GM12878 (cell line): ENCODE results near the gene PHF10. TPM values are rescaled to one million over a fixed set of nuclear protein-coding genes. Genes with fewer than 3 reads are reported as not detected.

Source experiments
- BACH1 ChIP-seq: fragments of 450-650 bp; IDR thresholded peaks from 2 replicates; pipeline ENCODE4 v1.6.1; 2017; ENCODE audit warnings: mild to moderate bottlenecking, borderline replicate concordance
- BMI1 ChIP-seq: fragments of 450-650 bp; IDR thresholded peaks from 2 replicates; pipeline ENCODE4 v1.6.1; 2016; ENCODE audit warnings: mild to moderate bottlenecking, moderate library complexity, borderline replicate concordance
- BRCA1 ChIP-seq: IDR thresholded peaks from 2 replicates; pipeline ENCODE4 v1.6.1; 2011; ENCODE audit warnings: low read depth, low read length, improper control_type of control experiment
- DPF2 ChIP-seq: fragments of 450-650 bp; IDR thresholded peaks from 2 replicates; pipeline ENCODE4 v1.6.1; 2017; ENCODE audit warnings: mild to moderate bottlenecking
- EZH2 ChIP-seq: IDR thresholded peaks from 2 replicates; pipeline ENCODE4 v1.6.1; 2012; ENCODE audit warnings: low read depth, mild to moderate bottlenecking, control low read depth, inconsistent platforms, low read length, borderline replicate concordance; ENCODE audit not compliant: control insufficient read depth
- HDAC6 ChIP-seq: fragments of 200-600 bp; sonication (generic); IDR thresholded peaks from one replicate; pipeline ENCODE4 v1.8.0; 2017; ENCODE audit warnings: antibody characterized with exemption; ENCODE audit not compliant: unreplicated experiment
- KAT2A ChIP-seq: conservative IDR thresholded peaks from 2 replicates; pipeline ENCODE4 v1.6.1; 2011; ENCODE audit warnings: low read depth, low read length; ENCODE audit not compliant: control insufficient read depth
- MXI1 ChIP-seq: fragments of 150-350 bp; IDR thresholded peaks from 2 replicates; pipeline ENCODE4 v1.6.1; 2011; ENCODE audit warnings: low read depth, mild to moderate bottlenecking, inconsistent platforms, low read length, improper control_type of control experiment
- MYC ChIP-seq: IDR thresholded peaks from 2 replicates; pipeline ENCODE4 v1.6.1; 2011; ENCODE audit warnings: mild to moderate bottlenecking, low read length, moderate library complexity, inconsistent platforms; ENCODE audit not compliant: insufficient read depth, insufficient replicate concordance, insufficient read length, severe bottlenecking
- NFXL1 ChIP-seq: fragments of 450-650 bp; IDR thresholded peaks from 2 replicates; pipeline ENCODE4 v1.6.1; 2017; ENCODE audit warnings: antibody characterized with exemption, mild to moderate bottlenecking, borderline replicate concordance
- NFYA ChIP-seq: IDR thresholded peaks from 2 replicates; pipeline ENCODE4 v1.6.1; 2011; ENCODE audit warnings: low read depth, mild to moderate bottlenecking, low read length, improper control_type of control experiment, borderline replicate concordance
- NFYB ChIP-seq: IDR thresholded peaks from 2 replicates; pipeline ENCODE4 v1.6.1; 2011; ENCODE audit warnings: low read depth, mild to moderate bottlenecking, low read length, improper control_type of control experiment, moderate library complexity; ENCODE audit not compliant: insufficient read depth
- POLR2A ChIP-seq: IDR thresholded peaks from 2 replicates; pipeline ENCODE4 v1.6.1; 2011; ENCODE audit warnings: low read depth, mild to moderate bottlenecking, low read length
- POLR2AphosphoS2 ChIP-seq: IDR thresholded peaks from 2 replicates; pipeline ENCODE4 v1.6.1; 2011; ENCODE audit warnings: low read depth, mild to moderate bottlenecking, low read length, improper control_type of control experiment, moderate library complexity
- RFX5 ChIP-seq: IDR thresholded peaks from 2 replicates; pipeline ENCODE4 v1.6.1; 2011; ENCODE audit warnings: low read depth, low read length, improper control_type of control experiment
- RUNX3 ChIP-seq: IDR thresholded peaks from 2 replicates; pipeline ENCODE4 v1.6.1; 2012; ENCODE audit warnings: low read length, inconsistent platforms
- SIX5 ChIP-seq: IDR thresholded peaks from 2 replicates; pipeline ENCODE4 v1.6.1; 2011; ENCODE audit warnings: mild to moderate bottlenecking, low read depth, low read length, moderate library complexity; ENCODE audit not compliant: severe bottlenecking
- SMARCA5 ChIP-seq: fragments of 450-650 bp; IDR thresholded peaks from 2 replicates; pipeline ENCODE4 v1.6.1; 2017; ENCODE audit warnings: mild to moderate bottlenecking
- SMC3 ChIP-seq: IDR thresholded peaks from 2 replicates; pipeline ENCODE4 v1.6.1; 2011; ENCODE audit warnings: low read length, improper control_type of control experiment, borderline replicate concordance
- STAT1 ChIP-seq: fragments of 450-650 bp; conservative IDR thresholded peaks from 2 replicates; pipeline ENCODE4 v1.6.1; 2014; ENCODE audit warnings: antibody characterized with exemption, mild to moderate bottlenecking
- TBL1XR1 ChIP-seq: IDR thresholded peaks from 2 replicates; pipeline ENCODE4 v1.6.1; 2012; ENCODE audit warnings: low read depth, low read length, improper control_type of control experiment
- YY1 ChIP-seq: IDR thresholded peaks from 2 replicates; pipeline ENCODE4 v1.6.1; 2011; ENCODE audit warnings: low read depth, mild to moderate bottlenecking, low read length
- polyA plus RNA-seq, 11 experiments: library from polyadenylated mRNA; depleted of rRNA in 4 of 11; unstranded in 6 of 11; stranded (reverse) in 5 of 11; fragments of >200 nt; fragmentation: Nextera tagmentation in 4 of 11; fragmentation: Illumina TruSeq in 1 of 11; extraction: Ambion mirVana in 4 of 11; extraction: Trizol in 1 of 11; gene quantifications; 1 replicate in 1 of 11; 2 replicates in 10 of 11; pipeline versions ENCODE4 v1.2.1 to v1.2.3, GENCODE V29; 2011 to 2016; ENCODE audit warnings: inconsistent platforms in 2 of 11, missing spikeins in 2 of 11, low read depth in 1 of 11
- total RNA-seq, 4 experiments: library from RNA; depleted of rRNA in 3 of 4; stranded (reverse); fragments of >200 nt in 3 of 4; fragmentation: Illumina TruSeq in 1 of 4; extraction: Trizol in 1 of 4; gene quantifications; 2 replicates each; pipeline versions ENCODE4 v1.2.1 to v1.2.3, GENCODE V29; 2013 to 2021
- TF ChIP-seq, protein P1 (sequence below): fragments of 450-650 bp; formaldehyde crosslinking; IDR thresholded peaks from 2 replicates; pipeline ENCODE4 v1.5.0; 2022; ENCODE audit warnings: mild to moderate bottlenecking, missing genetic modification characterization
- TF ChIP-seq, protein P2 (sequence below): IDR thresholded peaks from 2 replicates; pipeline ENCODE4 v1.6.1; 2011; ENCODE audit warnings: borderline replicate concordance, low read depth, mild to moderate bottlenecking, moderate library complexity, low read length; ENCODE audit not compliant: insufficient read depth, poor library complexity, severe bottlenecking
- TF ChIP-seq, protein P3 (sequence below): fragments of 450-650 bp; IDR thresholded peaks from 2 replicates; pipeline ENCODE4 v1.6.1; 2016; ENCODE audit warnings: mild to moderate bottlenecking

PHF10 gene
- total and polyA plus RNA-seq, 10 of the 15 experiments (the other 5 are each of a cell fraction or from before 2014, with no cell fraction given) = 3.8 to 35.6 (median 15.8) TPM

DNA sequence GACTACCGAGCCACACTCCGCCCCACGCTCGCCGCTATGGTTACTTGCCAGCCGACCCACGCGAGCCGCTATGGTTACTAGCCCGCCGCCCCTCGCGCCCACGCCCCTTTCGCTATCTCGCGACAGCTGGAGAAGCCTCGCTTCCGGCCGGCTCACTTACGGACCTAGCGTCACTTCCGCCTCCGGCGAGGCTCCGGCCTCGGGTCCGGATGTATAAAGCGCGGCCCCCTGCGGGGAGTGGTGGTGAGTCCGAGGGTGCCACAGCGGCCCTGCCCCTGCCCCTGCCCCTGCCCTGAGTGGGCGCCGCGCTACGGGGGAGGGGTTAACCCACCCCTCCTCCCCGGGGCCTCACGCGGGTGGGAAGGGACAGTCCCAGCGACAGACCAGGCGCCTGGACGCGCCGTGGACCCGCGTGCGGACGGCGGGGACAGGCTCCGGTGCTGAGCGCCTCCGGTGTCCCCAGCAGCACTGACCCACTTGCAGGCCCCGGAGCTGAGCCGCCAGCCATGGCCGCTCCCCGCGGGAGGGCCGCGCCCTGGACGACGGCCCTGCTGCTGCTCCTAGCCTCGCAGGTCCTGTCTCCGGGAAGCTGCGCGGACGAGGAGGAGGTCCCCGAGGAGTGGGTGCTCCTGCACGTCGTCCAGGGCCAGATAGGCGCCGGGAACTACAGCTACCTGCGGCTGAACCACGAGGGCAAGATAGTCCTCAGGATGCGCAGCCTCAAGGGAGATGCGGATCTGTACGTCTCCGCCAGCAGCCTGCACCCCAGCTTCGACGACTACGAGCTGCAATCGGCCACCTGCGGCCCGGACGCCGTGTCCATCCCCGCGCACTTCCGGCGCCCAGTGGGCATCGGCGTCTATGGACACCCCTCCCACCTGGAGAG, 22.1 kb downstream of the PHF10 start, which contains the start of the genes C6orf120 and WDR27 (continued):
- TF ChIP-seq STAT1 = no peak
- TF ChIP-seq BACH1 = peak; percentile 87
- no peak for TF ChIP-seq SMC3
- TF ChIP-seq NFYA = no peak
- peak; percentile 19; the same call in 1 of the 2 replicates for TF ChIP-seq DPF2
- TF ChIP-seq NFYB = no peak
- peak; percentile 56 for TF ChIP-seq MYC
- TF ChIP-seq KAT2A = no peak
- peak; percentile 11; the same call in 1 of the 2 replicates for TF ChIP-seq TBL1XR1
- TF ChIP-seq POLR2AphosphoS2 = peak; percentile 55; the same call in 1 of the 2 replicates
- no peak for TF ChIP-seq SMARCA5
- TF ChIP-seq NFXL1 = no peak
- TF ChIP-seq, protein P1, sequence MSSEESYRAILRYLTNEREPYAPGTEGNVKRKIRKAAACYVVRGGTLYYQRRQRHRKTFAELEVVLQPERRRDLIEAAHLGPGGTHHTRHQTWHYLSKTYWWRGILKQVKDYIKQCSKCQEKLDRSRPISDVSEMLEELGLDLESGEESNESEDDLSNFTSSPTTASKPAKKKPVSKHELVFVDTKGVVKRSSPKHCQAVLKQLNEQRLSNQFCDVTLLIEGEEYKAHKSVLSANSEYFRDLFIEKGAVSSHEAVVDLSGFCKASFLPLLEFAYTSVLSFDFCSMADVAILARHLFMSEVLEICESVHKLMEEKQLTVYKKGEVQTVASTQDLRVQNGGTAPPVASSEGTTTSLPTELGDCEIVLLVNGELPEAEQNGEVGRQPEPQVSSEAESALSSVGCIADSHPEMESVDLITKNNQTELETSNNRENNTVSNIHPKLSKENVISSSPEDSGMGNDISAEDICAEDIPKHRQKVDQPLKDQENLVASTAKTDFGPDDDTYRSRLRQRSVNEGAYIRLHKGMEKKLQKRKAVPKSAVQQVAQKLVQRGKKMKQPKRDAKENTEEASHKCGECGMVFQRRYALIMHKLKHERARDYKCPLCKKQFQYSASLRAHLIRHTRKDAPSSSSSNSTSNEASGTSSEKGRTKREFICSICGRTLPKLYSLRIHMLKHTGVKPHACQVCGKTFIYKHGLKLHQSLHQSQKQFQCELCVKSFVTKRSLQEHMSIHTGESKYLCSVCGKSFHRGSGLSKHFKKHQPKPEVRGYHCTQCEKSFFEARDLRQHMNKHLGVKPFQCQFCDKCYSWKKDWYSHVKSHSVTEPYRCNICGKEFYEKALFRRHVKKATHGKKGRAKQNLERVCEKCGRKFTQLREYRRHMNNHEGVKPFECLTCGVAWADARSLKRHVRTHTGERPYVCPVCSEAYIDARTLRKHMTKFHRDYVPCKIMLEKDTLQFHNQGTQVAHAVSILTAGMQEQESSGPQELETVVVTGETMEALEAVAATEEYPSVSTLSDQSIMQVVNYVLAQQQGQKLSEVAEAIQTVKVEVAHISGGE = no peak
- peak; percentile 50; the same call in 1 of the 2 replicates for TF ChIP-seq RUNX3
- peak; percentile 91 for TF ChIP-seq BMI1
- no peak for TF ChIP-seq RFX5
- peak; percentile 66 for TF ChIP-seq YY1
- TF ChIP-seq, protein P2, sequence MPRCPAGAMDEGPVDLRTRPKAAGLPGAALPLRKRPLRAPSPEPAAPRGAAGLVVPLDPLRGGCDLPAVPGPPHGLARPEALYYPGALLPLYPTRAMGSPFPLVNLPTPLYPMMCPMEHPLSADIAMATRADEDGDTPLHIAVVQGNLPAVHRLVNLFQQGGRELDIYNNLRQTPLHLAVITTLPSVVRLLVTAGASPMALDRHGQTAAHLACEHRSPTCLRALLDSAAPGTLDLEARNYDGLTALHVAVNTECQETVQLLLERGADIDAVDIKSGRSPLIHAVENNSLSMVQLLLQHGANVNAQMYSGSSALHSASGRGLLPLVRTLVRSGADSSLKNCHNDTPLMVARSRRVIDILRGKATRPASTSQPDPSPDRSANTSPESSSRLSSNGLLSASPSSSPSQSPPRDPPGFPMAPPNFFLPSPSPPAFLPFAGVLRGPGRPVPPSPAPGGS = no peak
- no peak for TF ChIP-seq EZH2
- peak; percentile 93 for TF ChIP-seq BRCA1
- peak; percentile 63 for TF ChIP-seq HDAC6
- peak; percentile 98 for TF ChIP-seq MXI1
- TF ChIP-seq POLR2A = peak; percentile 98
- peak; percentile 44 for TF ChIP-seq SIX5
- TF ChIP-seq, protein P3, sequence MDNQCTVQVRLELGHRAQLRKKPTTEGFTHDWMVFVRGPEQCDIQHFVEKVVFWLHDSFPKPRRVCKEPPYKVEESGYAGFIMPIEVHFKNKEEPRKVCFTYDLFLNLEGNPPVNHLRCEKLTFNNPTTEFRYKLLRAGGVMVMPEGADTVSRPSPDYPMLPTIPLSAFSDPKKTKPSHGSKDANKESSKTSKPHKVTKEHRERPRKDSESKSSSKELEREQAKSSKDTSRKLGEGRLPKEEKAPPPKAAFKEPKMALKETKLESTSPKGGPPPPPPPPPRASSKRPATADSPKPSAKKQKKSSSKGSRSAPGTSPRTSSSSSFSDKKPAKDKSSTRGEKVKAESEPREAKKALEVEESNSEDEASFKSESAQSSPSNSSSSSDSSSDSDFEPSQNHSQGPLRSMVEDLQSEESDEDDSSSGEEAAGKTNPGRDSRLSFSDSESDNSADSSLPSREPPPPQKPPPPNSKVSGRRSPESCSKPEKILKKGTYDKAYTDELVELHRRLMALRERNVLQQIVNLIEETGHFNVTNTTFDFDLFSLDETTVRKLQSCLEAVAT = peak; percentile 73
